HG03460 (cell line): ENCODE measurements around the gene LRRC27.

Source experiments
- ATAC-seq: cut with Tn5 transposase; IDR thresholded peaks from one replicate; pipeline ENCODE4 v1.9.1; 2021; ENCODE audit not compliant: unreplicated experiment

The LRRC27 gene

GRCh38 chr10:132399117-132400035 is 67.4 kb downstream of the LRRC27 start:
- ATAC-seq, result no peak

GRCh38 chr10:132400041-132400546 is 68.1 kb downstream of the LRRC27 start:
- ATAC-seq, result no peak

DNA sequence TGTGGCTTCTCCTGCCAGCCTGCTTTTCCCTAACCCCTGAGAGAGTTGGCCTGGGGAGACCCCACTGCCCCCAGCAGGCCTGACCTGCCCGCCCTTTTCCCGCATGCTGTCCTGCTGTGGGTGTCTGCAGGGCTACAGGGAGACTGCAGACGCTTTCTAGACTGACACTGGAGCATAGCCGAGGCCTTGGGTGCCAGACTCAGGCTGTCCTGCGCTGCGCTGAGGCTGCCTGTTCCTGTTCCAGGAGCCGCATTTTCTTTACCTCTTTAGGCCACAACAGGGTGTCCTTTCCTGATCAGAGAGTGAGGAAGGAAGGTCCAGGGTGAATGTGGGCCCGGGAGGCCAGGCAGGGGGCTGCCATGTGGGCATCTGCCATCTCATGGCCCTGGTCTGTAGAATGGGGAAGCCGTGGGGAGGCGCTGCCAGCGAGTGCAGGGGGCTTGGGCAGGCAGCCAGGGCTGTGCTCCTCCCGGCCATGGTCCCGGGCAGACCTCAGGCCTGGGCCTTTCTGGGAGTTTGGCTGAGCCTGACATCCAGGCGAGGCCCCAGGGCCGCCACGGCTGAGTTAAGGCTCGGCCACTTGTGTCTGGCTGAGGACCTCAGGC is 68.7 kb downstream of the LRRC27 start:
- ATAC-seq, result no peak

DNA sequence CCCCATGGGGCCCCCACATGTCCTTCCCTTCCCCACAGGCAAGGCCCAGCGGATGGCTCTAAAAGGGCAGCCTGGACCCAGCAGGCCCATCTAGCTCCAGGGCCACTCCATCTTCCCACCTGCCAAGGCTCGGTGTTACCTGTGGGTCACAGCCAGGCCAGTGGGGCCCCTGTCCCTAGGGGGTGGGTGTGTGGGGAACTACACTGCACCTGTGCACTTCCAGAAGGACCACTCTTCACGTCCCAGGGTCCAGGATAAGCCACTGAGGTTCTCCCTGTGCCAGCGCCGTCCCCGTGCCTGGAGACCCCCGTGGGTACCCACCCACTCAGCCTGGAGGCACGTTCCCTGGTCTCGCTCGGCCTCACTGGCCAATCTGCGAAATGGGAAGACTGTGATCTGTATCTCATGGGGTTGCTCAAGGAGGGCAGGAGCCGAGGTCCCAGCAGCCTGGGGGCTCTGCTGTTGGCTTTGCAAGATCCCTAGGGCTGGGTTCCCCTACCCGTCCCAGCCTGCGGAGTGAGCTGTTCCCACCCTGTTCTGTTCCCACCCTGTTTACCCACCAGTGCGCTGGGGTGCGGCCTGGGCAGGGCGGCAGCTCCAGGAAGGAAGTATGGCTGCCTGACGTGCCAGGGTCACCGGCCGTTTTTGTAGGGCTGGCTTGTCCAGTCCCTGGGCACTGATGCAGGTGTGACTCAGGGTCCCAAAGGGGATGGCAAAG is 69.6 kb downstream of the LRRC27 start:
- no peak for ATAC-seq

- no peak for ATAC-seq
Measured at GRCh38 chr10:132402781-132403241, 70.8 kb downstream of the LRRC27 start.

DNA sequence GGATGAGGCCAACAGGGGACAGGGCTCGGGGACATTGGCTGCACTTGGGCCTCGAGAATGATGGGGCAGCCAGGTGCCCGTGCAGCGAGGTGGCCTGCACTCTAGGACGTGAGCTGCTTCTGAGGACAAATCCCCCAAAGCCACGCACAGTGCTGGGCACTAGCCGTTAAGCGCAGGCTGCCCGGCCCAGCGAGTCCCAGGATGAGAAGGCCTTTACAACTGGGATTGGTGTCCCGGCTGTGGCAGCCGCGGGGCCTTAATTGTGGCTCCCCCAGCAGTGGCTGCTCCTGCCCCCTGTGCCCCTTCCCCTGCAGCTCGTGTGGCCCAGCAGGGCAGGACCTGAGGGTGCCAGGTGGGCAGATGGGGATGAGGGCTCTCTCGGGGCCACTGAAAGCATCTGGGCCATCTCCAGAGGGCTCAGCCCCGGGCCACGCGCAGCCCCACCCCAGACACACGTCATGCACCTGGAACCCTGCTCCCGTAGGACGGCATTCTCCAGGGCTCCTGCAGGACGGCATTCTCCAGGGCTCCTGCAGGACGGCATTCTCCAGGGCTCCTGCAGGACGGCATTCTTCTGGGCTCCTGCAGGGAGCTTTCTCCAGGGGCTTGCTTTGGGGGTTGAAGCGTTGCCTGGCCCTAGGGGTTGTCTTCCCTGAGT is 71.6 kb downstream of the LRRC27 start:
- no peak for ATAC-seq

DNA sequence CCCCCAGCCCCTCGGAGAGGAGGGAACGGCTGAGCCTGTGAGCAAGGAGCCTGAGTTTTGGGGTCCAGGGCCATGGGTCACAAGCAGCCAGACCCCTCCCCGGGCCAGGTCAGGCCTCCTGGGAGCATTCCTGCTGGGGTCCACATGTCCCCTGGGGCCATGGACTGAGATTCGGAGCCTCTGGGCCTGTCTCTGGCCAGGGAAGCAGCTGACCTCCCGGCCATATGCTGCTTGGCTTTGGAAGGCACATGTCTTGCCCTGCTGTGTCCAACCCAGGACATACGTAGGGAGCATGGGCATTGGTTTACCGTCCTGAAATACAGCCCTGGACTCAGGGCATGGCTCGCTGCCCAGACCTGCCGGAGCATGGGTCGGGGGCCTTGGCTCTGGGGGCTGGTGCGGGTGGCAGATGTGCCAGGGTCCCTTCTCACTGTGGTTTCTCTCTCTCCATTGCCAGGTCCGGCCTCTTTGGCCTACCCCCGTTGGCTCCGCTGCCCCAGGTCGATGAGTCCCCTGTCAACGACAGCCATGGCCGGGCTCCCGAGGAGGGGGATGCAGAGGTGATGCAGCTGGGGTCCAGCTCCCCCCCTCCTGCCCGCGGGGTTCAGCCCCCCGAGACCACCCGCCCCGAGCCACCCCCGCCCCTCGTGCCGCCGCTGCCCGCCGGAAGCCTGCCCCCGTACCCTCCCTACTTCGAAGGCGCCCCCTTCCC is 72.3 kb downstream of the LRRC27 start:
- no peak for ATAC-seq

- ATAC-seq, result no peak
Measured at GRCh38 chr10:132404911-132405462, 73.0 kb downstream of the LRRC27 start.

DNA sequence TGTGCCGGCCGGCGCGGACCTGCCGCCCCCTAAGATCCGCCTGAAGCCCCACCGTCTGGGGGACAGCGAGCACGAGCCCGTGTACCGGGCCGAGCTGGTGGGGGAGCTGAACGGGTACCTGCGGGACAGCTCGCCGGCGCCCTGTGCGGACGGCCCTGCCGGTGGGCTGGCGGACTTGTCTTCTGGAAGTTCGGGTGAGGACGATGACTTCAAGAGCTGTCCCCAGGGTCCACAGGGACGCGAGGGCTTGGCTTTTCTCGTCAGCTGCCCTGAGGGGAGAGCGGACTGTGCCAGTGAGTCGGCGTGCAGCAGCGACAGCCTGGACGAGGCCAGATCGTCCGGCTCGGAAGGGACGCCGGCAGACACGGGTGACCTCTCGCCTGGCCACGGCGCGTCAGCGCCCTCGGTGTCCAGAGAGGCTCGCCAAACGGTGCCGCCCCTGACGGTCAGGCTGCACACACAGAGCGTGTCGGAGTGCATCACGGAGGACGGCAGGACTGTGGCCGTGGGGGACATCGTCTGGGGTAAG is 73.5 kb downstream of the LRRC27 start:
- no peak for ATAC-seq

DNA sequence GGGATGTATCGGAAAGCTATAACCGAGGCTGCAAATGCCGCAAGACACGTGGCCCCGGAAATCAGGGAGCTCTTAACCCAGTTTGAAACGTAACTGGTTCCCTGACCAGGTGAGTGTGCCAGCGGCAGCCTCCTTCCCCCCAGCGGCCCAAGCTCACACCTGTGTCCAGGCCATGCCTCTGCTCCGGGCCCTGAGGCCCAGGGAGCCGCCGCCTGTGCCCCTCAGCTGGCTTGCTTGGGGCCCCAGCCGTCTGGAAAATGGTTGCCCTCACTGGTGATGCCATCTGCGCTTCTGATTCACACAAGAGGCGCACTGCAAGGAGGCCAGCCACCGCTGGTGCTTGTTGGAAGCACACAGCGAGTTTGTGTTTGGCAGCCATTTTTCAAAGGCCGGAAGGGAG is 74.2 kb downstream of the LRRC27 start:
- ATAC-seq, result no peak

- ATAC-seq, result no peak
Measured at GRCh38 chr10:132406750-132407149, 74.8 kb downstream of the LRRC27 start.

GRCh38 chr10:132407243-132407746 is 75.3 kb downstream of the LRRC27 start:
- ATAC-seq, result no peak

DNA sequence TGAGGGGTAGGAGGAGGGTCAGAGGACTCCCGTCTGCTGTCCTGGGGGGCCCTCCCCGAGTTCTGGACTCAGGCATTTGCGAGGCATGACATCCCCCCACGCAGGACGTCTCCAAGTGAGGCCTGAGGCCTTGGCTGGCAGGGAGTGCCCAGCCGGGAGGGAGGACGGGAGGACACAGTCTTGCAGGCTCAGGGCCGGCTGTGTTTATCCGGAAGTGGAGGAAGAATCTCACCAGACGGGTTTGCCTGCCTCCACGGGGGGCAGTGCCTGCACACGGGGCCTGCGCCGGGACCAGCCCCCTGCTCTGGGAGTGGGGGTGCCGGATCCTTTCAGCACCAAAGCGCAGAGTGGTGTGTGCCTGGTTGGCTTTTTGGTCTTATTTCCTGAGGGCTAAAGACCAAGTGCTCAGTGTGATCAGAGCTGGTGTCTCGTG is 75.9 kb downstream of the LRRC27 start:
- ATAC-seq, result no peak

GRCh38 chr10:132408367-132408781 is 76.4 kb downstream of the LRRC27 start:
- no peak for ATAC-seq

DNA sequence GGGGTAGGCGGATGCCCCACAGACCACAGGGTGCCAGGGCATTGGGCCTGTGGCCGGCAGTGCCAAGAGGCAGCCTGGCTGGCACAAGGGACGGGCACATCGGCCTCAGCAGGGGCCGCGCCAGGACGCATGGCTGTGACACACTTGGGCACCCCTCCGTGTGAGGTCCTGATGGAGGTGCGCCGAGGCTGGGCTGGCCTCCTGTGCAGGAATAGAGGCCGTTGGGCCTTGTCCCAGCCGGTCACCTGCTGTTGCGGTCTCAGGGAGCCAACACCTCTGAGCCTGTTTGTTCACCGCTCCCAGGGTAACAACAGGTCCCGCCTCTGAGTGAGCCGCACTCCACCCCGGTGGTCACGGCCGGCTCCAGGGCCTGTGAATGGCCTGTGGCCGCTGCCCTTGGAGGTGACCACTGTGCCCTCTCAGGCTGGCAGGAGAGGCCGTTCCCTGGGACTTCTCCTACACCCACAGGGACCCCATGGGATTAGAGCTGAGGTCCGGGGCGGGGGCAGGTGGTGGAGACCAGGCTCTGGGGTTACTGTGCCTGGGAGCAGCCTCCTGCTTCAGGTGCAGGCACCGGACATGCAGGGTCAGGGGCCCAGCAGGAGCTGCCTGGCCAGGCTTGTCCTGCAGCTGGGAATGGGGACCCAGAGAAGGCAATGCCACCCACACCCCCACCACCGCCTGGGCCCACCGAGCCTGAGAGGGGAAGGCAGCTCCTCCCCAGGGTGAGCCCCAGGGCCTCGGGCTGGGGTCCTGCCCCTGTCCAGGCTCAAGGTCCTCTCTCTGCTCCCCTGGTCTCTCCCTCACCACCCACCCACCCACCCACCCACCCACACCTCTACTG is 77.1 kb downstream of the LRRC27 start:
- no peak for ATAC-seq

DNA sequence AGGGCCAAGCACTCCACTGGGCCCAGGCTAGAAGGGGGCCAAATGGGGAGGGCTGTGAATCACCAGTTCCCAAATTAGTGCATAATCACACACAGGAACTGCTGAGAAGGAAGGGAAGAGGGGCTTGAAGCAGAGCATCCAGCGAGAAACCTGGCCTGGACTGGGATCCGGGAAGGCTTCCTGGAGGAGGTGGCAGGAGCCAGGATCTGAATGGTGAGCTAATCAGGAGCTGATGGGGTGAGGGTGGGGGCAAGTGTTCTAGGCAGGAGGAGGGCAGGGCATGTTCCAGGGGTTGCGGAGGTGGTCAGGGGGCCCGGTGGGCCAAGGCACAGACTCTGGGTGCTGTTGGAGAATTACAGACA is 77.7 kb downstream of the LRRC27 start:
- ATAC-seq, result no peak

GRCh38 chr10:132410056-132410778 is 78.2 kb downstream of the LRRC27 start:
- ATAC-seq, result no peak
